Osteoblast (primary cell): ENCODE results near the gene STAB1. TPM values are rescaled to one million over a fixed set of nuclear protein-coding genes. Genes with fewer than 3 reads are reported as not detected.

Experiments used
- DNase-seq: peaks from one replicate; pipeline ENCODE4 v3.0.0; 2011; ENCODE audit warnings: low spot score, mixed read lengths; ENCODE audit not compliant: insufficient read length; ENCODE audit errors: missing footprints
- H2AFZ ChIP-seq: 2 replicates; pipeline ENCODE4 v1.6.0; 2011; ENCODE audit warnings: mild to moderate bottlenecking, low read length
- H3K27ac ChIP-seq: 2 replicates; pipeline ENCODE4 v1.5.1; 2011; ENCODE audit warnings: mild to moderate bottlenecking, low read depth, low read length, moderate library complexity
- H3K27me3 ChIP-seq: 2 replicates; pipeline ENCODE4 v1.6.0; 2012; ENCODE audit warnings: mild to moderate bottlenecking, control low read depth, inconsistent platforms, low read length, moderate library complexity; ENCODE audit not compliant: insufficient read depth
- H3K36me3 ChIP-seq: 2 replicates; pipeline ENCODE4 v1.5.1; 2011; ENCODE audit warnings: mild to moderate bottlenecking, low read length, control low read depth, moderate library complexity; ENCODE audit not compliant: insufficient read depth
- H3K4me1 ChIP-seq: 2 replicates; pipeline ENCODE4 v1.5.1; 2011; ENCODE audit warnings: mild to moderate bottlenecking, low read length, control low read depth, moderate library complexity; ENCODE audit not compliant: insufficient read depth
- H3K4me2 ChIP-seq: 2 replicates; pipeline ENCODE4 v1.6.0; 2011; ENCODE audit warnings: mild to moderate bottlenecking, low read length; ENCODE audit not compliant: insufficient read depth
- H3K4me3 ChIP-seq: fragments of 200-600 bp; sonication (generic); 3 replicates; pipeline ENCODE4 v1.5.1; 2012; ENCODE audit warnings: mild to moderate bottlenecking, low read length, inconsistent platforms; ENCODE audit not compliant: insufficient read depth
- H3K79me2 ChIP-seq: 2 replicates; pipeline ENCODE4 v1.6.0; 2012; ENCODE audit warnings: mild to moderate bottlenecking, low read length, control low read depth, inconsistent platforms; ENCODE audit not compliant: insufficient read depth
- H3K9me3 ChIP-seq: 2 replicates; pipeline ENCODE4 v1.5.1; 2011; ENCODE audit warnings: low read depth, low read length, control low read depth
- H4K20me1 ChIP-seq: 2 replicates; pipeline ENCODE4 v1.6.0; 2012; ENCODE audit warnings: mild to moderate bottlenecking, low read length, control low read depth; ENCODE audit not compliant: insufficient read depth
- CTCF ChIP-seq: IDR thresholded peaks from 2 replicates; pipeline ENCODE4 v1.5.1; 2011; ENCODE audit warnings: mild to moderate bottlenecking, low read depth, low read length, moderate library complexity; ENCODE audit errors: extremely low read depth
- total RNA-seq: library from RNA; depleted of rRNA; stranded (reverse); fragments of >200 nt; gene quantifications from 2 replicates; pipeline ENCODE4 v1.2.3, GENCODE V29; 2012

STAB1 gene
- total RNA-seq, 1 donor, result 1.1 TPM

DNA sequence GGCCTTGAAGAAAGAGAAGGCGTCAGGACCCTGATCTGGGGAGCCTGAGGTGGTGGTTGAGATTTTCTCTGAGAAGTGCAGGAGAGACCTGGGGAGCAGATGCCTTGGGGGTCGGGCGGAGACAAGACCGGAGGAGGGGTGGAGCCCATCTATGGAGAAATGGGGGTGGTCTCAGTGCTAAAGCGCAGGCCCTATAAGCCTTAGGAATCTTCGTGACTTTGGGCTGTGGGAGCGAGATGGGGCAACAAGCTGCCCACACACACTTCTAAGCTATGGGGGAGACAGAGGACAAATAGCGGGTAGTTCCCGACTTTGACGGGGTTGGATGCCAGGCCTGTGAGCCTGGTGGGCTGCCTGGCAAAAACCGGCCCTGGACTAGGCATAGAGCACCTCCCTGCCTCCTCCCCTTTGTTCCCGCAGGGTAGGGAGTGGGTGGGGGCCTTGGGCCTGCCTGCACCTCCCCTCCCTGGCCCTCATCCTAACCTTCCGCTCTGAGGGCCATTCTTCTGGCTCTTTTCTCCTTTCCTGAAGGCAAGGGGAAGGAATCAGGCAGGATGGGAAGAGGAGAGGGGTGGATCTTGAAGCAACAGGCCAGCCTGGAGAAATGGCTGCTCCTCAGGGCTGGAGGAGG lies 38.9 kb upstream of the STAB1 start:
- DNase-seq, result peak; percentile 94
- no peak for TF ChIP-seq CTCF
- Histone ChIP-seq H3K4me1 (peaks cover 19% of the 10 kb centered on the region), H4K20me1 (peaks cover 31% of the 10 kb centered on the region), H2AFZ (peak overlapping the region; percentile 86), H3K27ac (peak overlapping the region; percentile 80), H3K36me3 (peaks cover 39% of the 10 kb centered on the region), H3K4me3 (peak overlapping the region; percentile 92), H3K9me3 (no peaks in the 10 kb centered on the region), H3K27me3 (no peaks in the 10 kb centered on the region), H3K79me2 (peaks cover 53% of the 10 kb centered on the region), H3K4me2 (peak overlapping the region; percentile 96)

- H3K4me2 ChIP-seq, result peak overlapping the region; percentile 96
- H3K36me3 ChIP-seq, result peaks cover 42% of the 10 kb centered on the region
- no peaks in the 10 kb centered on the region for H3K27me3 ChIP-seq
- peak; percentile 77 for DNase-seq
- H2AFZ ChIP-seq, result no peak overlapping the region
- H3K4me1 ChIP-seq, result peaks cover 19% of the 10 kb centered on the region
- TF ChIP-seq CTCF, result no peak
- no peaks in the 10 kb centered on the region for H3K9me3 ChIP-seq
- H3K79me2 ChIP-seq, result peaks cover 54% of the 10 kb centered on the region
- H3K27ac ChIP-seq, result peak overlapping the region; percentile 80
- peaks cover 32% of the 10 kb centered on the region for H4K20me1 ChIP-seq
- H3K4me3 ChIP-seq, result peak overlapping the region; percentile 92
Observed at GRCh38 chr3:52456800-52457183, 38.3 kb upstream of the STAB1 start.

DNA sequence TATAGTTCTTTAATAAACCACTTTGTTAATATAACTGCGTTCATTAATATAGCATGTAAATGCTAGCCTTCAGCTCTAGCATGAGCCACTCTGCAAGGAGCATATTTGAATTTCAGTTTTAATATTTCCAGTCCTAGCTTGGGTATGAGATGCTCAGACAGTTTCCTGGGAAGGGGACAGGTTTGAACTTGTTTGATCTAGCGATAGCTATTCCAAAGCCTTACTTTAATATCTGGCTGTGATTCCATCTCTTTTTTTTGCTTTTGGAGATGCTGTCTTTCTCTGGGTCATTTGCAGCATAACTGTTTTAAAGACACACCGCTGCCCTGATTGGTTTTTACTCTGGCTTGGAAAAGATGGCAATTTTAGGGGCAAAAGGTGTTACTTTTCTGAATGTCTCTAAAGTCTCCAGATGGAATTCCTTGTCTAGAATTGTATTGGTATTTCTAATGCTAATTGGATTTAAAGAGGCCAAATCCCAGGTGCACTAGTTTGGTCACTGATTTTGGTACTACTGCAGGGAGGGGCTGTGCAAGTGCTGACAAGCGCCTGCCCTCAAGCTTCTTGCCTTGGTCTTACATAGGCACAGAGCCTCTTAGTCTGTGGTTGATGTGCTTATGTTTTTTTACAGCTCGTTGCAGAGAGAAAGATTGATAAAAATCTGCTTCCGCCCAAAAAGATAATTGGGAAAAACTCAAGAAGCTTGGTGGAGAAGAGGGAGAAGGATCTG lies 36.9 kb upstream of the STAB1 start:
- Histone ChIP-seq H3K9me3 (no peaks in the 10 kb centered on the region), H3K27me3 (no peaks in the 10 kb centered on the region), H3K27ac (no peak overlapping the region), H3K4me2 (no peak overlapping the region), H3K79me2 (peaks cover 66% of the 10 kb centered on the region), H3K4me3 (no peak overlapping the region), H2AFZ (no peak overlapping the region), H3K4me1 (peaks cover 19% of the 10 kb centered on the region), H4K20me1 (peaks cover 39% of the 10 kb centered on the region), H3K36me3 (peaks cover 49% of the 10 kb centered on the region)
- peak; percentile 34 for DNase-seq
- TF ChIP-seq CTCF, result no peak

GRCh38 chr3:52458770-52459545 lies 36.2 kb upstream of the STAB1 start:
- Histone ChIP-seq H3K27ac (no peak overlapping the region), H3K79me2 (peaks cover 72% of the 10 kb centered on the region)
- no peak for DNase-seq

More at GRCh38 chr3:52458770-52459545, 36.2 kb upstream of the STAB1 start:
- Histone ChIP-seq H3K27me3 (no peaks in the 10 kb centered on the region), H3K9me3 (no peaks in the 10 kb centered on the region), H2AFZ (no peak overlapping the region), H3K4me3 (no peak overlapping the region), H4K20me1 (peaks cover 42% of the 10 kb centered on the region), H3K36me3 (peaks cover 53% of the 10 kb centered on the region), H3K4me1 (peaks cover 19% of the 10 kb centered on the region), H3K4me2 (no peak overlapping the region)
- no peak for TF ChIP-seq CTCF
